22Rv1 (cell line): ENCODE data around the gene WNT2B.

Experiments
- CTCF ChIP-seq: fragments of 450-650 bp; IDR thresholded peaks from 2 replicates; pipeline ENCODE4 v1.5.1; 2017; ENCODE audit warnings: mild to moderate bottlenecking
- ZFX ChIP-seq: fragments of 450-650 bp; IDR thresholded peaks from 2 replicates; pipeline ENCODE4 v1.6.1; 2017; ENCODE audit warnings: antibody characterized with exemption, borderline replicate concordance

- TF ChIP-seq CTCF (no peak), ZFX (no peak)
These were observed 31.5 kb downstream of the WNT2B start for GRCh38 chr1:112540226-112540794.
